Caco-2 (cell line): ENCODE measurements around the gene DENND1A. TPM values are rescaled to one million over a fixed set of nuclear protein-coding genes. Genes with fewer than 3 reads are reported as not detected.

Source experiments
- BruUV-seq: library from RNA; stranded (reverse); fragments of 400-500 nt; replicated peaks from 2 replicates; lab custom pipeline; 2021; lab: Mats Ljungman, UMichigan
- CTCF ChIA-PET: fragments of 300-600 bp; sonication (Branson Sonifier 250); formaldehyde crosslinking; loops from one replicate; lab custom pipeline; 2022; ENCODE audit warnings: antibody characterized with exemption; lab: Charles Lee
- POLR2A ChIA-PET: fragments of 300-600 bp; sonication (Branson Sonifier 250); formaldehyde crosslinking; loops from one replicate; lab custom pipeline; 2022; ENCODE audit warnings: antibody characterized with exemption; lab: Charles Lee
- DNase-seq, 2 experiments: peaks; one replicate each; pipeline versions ENCODE4 v3.0.0 to v3.0.0-alpha.2; 2020 to 2022
- H3K27me3 ChIP-seq: replicated peaks from 2 replicates; pipeline ENCODE4 v1.6.0; 2011; ENCODE audit warnings: low read length; ENCODE audit not compliant: control insufficient read depth, insufficient read depth
- H3K36me3 ChIP-seq: 2 replicates; pipeline ENCODE4 v1.5.1; 2011; ENCODE audit warnings: low read length; ENCODE audit not compliant: control insufficient read depth, insufficient read depth
- H3K4me1 ChIP-seq: fragments of 250-450 bp; sonication (Bioruptor Pico); 2 replicates; pipeline ENCODE4 v1.5.1; 2020; ENCODE audit warnings: mild to moderate bottlenecking
- H3K4me3 ChIP-seq: 2 replicates; pipeline ENCODE4 v1.5.1; 2011; ENCODE audit warnings: low read depth, mild to moderate bottlenecking, control low read depth, low read length
- H3K9me3 ChIP-seq: fragments of 250-450 bp; sonication (Bioruptor Pico); 2 replicates; pipeline ENCODE4 v1.5.1; 2020; ENCODE audit warnings: mild to moderate bottlenecking, moderate library complexity
- H3K27ac Mint-ChIP-seq: one replicate; pipeline ENCODE4 v1.8.0; 2022; ENCODE audit warnings: mixed read lengths; ENCODE audit not compliant: unreplicated experiment
- H3K27me3 Mint-ChIP-seq: one replicate; pipeline ENCODE4 v1.8.0; 2022; ENCODE audit warnings: mixed read lengths; ENCODE audit not compliant: insufficient read depth, unreplicated experiment
- H3K36me3 Mint-ChIP-seq: one replicate; pipeline ENCODE4 v1.8.0; 2022; ENCODE audit warnings: mild to moderate bottlenecking, mixed read lengths; ENCODE audit not compliant: insufficient read depth, unreplicated experiment
- H3K4me1 Mint-ChIP-seq: one replicate; pipeline ENCODE4 v1.8.0; 2022; ENCODE audit warnings: low read depth, mixed read lengths; ENCODE audit not compliant: unreplicated experiment
- H3K4me3 Mint-ChIP-seq: one replicate; pipeline ENCODE4 v1.8.0; 2022; ENCODE audit warnings: mild to moderate bottlenecking, moderate library complexity, mixed read lengths; ENCODE audit not compliant: unreplicated experiment
- H3K9me3 Mint-ChIP-seq: one replicate; pipeline ENCODE4 v1.8.0; 2022; ENCODE audit warnings: mixed read lengths; ENCODE audit not compliant: unreplicated experiment
- intact Hi-C: fragments of 100-400 bp; cut with micrococcal nuclease; formaldehyde crosslinking; loops from one replicate; pipeline ENCODE4 v1.10.0; 2022; ENCODE audit not compliant: unreplicated experiment
- total RNA-seq: library from RNA; stranded (reverse); gene quantifications from 2 replicates; pipeline ENCODE4 v1.2.3, GENCODE V29; 2022
- TF ChIP-seq, protein P1 (sequence below), 2 experiments: fragments of 200-600 bp in 1 of 2; IDR thresholded peaks; 1 replicate in 1 of 2; 2 replicates in 1 of 2; pipeline versions ENCODE4 v1.5.1 to v1.8.0; 2011 to 2022; ENCODE audit warnings: antibody characterized with exemption in 1 of 2, control low read depth in 1 of 2, inconsistent platforms in 1 of 2, low read depth in 1 of 2, low read length in 1 of 2, mild to moderate bottlenecking in 1 of 2, moderate library complexity in 1 of 2; ENCODE audit not compliant: insufficient read depth in 1 of 2, severe bottlenecking in 1 of 2, unreplicated experiment in 1 of 2

Gene DENND1A
- total RNA-seq, 1 experiment from 2014 or later = 41.6 TPM

DNA sequence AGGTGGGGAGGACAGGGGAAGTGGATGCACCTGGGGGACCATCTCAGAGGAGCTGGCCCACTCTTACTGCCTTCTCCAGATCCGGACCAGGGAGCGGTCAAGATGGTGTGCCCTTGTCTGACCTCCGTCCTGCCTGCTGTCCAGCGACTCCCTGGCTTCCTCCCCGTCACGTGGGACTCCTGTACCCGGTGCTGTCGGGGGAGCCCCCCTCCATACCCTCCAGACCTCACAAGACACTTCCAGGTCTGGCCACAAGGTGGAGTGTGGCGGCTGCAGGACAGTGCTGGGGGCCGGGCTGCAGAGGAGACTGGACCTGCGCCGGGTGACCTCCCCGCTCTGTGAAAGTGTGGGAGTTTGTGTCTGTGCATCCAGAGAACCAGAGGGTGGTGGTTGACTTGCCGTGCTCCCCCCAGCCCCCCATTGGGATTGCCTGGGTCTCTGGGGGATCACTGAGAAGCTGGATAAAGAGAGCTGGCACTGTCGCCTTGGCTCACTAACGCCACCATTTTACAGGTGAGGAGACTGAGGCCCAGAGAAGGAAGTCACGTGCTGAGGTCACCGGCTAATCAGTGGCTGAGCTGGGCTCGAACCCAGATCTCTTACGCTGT is 575.8 kb downstream of the DENND1A start:
- peak; percentile 81 to 86 for DNase-seq
- Mint-ChIP-seq H3K9me3 (no peaks in the 10 kb centered on the region), H3K4me1 (peaks cover 13% of the 10 kb centered on the region), H3K27me3 (peaks cover 12% of the 10 kb centered on the region), H3K4me3 (no peak overlapping the region), H3K36me3 (no peaks in the 10 kb centered on the region), H3K27ac (no peak overlapping the region)
- Histone ChIP-seq H3K36me3 (no peaks in the 10 kb centered on the region), H3K9me3 (no peaks in the 10 kb centered on the region), H3K4me3 (no peak overlapping the region), H3K4me1 (peaks cover 16% of the 10 kb centered on the region), H3K27me3 (no peaks in the 10 kb centered on the region)
- TF ChIP-seq, protein P1, sequence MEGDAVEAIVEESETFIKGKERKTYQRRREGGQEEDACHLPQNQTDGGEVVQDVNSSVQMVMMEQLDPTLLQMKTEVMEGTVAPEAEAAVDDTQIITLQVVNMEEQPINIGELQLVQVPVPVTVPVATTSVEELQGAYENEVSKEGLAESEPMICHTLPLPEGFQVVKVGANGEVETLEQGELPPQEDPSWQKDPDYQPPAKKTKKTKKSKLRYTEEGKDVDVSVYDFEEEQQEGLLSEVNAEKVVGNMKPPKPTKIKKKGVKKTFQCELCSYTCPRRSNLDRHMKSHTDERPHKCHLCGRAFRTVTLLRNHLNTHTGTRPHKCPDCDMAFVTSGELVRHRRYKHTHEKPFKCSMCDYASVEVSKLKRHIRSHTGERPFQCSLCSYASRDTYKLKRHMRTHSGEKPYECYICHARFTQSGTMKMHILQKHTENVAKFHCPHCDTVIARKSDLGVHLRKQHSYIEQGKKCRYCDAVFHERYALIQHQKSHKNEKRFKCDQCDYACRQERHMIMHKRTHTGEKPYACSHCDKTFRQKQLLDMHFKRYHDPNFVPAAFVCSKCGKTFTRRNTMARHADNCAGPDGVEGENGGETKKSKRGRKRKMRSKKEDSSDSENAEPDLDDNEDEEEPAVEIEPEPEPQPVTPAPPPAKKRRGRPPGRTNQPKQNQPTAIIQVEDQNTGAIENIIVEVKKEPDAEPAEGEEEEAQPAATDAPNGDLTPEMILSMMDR (IDR thresholded peaks at IDR 0.05; ENCODE audit: insufficient read depth in 1 of 2, low read depth in 1 of 2, low read length in 1 of 2, severe bottlenecking in 1 of 2, unreplicated experiment in 1 of 2) = peak; percentile 92 to 94
- ChIA-PET CTCF (interaction anchor here (0.7 to 3.3 kb wide), 5 partner anchors 17 to 72 kb away, joined by 3 to 21 read pairs (median 3); no protein-coding TSS in a partner anchor), POLR2A (no interaction called here)
- intact Hi-C loops = loop anchor here (1.0 to 2.0 kb wide), 2 partner anchors 23 to 31 kb away; no protein-coding TSS in a partner anchor
- BruUV-seq = no TSS peak

DNA sequence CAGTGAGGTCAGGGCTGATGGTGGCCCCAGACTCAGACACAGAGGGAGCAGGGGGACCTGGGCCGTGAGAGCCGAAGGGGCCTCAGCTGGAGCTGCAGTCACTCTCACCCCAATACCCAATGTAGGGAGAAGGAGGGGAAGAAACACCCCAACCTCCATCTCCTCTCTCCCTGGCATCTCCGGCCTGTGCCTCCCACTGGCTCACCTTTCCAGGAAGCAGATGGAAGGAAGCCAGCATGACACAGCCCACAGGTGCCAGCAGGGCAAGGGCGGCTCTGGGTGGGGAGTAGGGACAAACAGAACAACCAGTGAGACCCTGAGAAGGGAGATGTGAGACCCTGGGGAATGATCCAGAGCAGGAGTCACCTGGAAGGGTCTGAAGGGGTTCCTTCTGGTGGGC is 576.9 kb downstream of the DENND1A start:
- H3K4me3 Mint-ChIP-seq = no peak overlapping the region
- ChIA-PET CTCF (interaction anchor here (0.7 to 3.3 kb wide), 2 partner anchors 23 to 32 kb away, joined by 4 to 21 read pairs; no protein-coding TSS in a partner anchor), POLR2A (no interaction called here)
- H3K27me3 ChIP-seq = no peaks in the 10 kb centered on the region
- no peaks in the 10 kb centered on the region for H3K36me3 Mint-ChIP-seq
- H3K36me3 ChIP-seq = no peaks in the 10 kb centered on the region
- H3K9me3 Mint-ChIP-seq = no peaks in the 10 kb centered on the region
- no peaks in the 10 kb centered on the region for H3K9me3 ChIP-seq
- intact Hi-C loops = no loop called here
- H3K4me1 Mint-ChIP-seq = peaks cover 7% of the 10 kb centered on the region
- H3K27me3 Mint-ChIP-seq = peaks cover 12% of the 10 kb centered on the region
- H3K27ac Mint-ChIP-seq = no peak overlapping the region
- TF ChIP-seq, protein P1 (IDR thresholded peaks at IDR 0.05; ENCODE audit: insufficient read depth in 1 of 2, low read depth in 1 of 2, low read length in 1 of 2, severe bottlenecking in 1 of 2, unreplicated experiment in 1 of 2) = no peak
- H3K4me3 ChIP-seq = no peak overlapping the region
- no TSS peak for BruUV-seq
- no peak for DNase-seq
- peaks cover 5% of the 10 kb centered on the region; the same call in 1 of the 2 replicates for H3K4me1 ChIP-seq

DNA sequence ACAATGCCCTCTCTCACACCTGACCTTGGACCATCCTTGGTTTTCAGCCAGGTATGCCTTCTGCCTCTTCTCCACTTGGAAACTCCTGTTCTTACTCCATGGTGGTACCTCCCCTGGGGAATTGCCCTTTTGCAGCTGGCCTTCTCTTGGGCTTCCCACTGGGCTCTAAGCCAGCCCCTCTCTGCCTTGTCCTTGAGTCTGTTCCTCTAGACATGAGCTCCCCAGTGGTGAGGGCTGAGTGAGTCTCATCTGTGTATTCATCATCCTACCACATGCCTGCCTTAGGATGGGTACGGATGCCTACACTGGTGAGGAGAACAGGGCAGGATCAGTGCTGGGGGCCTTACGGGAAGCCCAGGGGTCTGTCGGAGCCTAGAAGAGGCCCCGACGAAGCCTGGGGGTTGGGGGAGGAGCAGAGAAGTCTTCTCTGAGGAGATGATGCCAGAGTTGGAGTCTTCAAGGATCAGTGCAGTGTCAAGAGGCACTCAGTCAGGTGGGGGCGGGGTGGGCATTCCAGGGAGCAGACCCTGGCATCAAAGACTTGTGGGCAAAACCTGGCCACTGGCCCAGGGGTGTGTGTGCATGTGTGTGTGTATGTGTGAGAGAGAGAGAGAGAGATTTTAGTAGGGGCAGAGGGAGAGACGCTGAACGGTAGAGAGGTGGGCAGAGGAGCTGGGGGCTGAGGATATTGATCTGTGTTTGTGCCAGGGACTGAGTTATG is 579.2 kb downstream of the DENND1A start:
- H3K4me1 ChIP-seq = 0 out of 2 replicates have a peak, but pooled peaks cover 4% of the 10 kb centered on the region
- no peak overlapping the region for H3K27ac Mint-ChIP-seq
- no peak overlapping the region for H3K4me3 ChIP-seq
- H3K4me1 Mint-ChIP-seq = peaks cover 7% of the 10 kb centered on the region
- peaks cover 12% of the 10 kb centered on the region for H3K27me3 Mint-ChIP-seq
- H3K36me3 ChIP-seq = no peaks in the 10 kb centered on the region
- H3K36me3 Mint-ChIP-seq = no peaks in the 10 kb centered on the region
- intact Hi-C loops = no loop called here
- H3K9me3 Mint-ChIP-seq = no peaks in the 10 kb centered on the region
- BruUV-seq = no TSS peak
- no peaks in the 10 kb centered on the region for H3K9me3 ChIP-seq
- H3K27me3 ChIP-seq = no peaks in the 10 kb centered on the region
- no peak for DNase-seq
- ChIA-PET POLR2A (no interaction called here), CTCF (interaction anchor here (0.5 to 3.5 kb wide), 12 partner anchors 10 to 1036 kb away, joined by 3 to 30 read pairs (median 6); no protein-coding TSS in a partner anchor)
- no peak overlapping the region for H3K4me3 Mint-ChIP-seq
- TF ChIP-seq, protein P1 (IDR thresholded peaks at IDR 0.05; ENCODE audit: insufficient read depth in 1 of 2, low read depth in 1 of 2, low read length in 1 of 2, severe bottlenecking in 1 of 2, unreplicated experiment in 1 of 2) = no peak
